ENCODE measurements around the gene EPHB1.
A peak's percentile ranks its signal among the peaks of the same experiment; 100 is the strongest.

The EPHB1 gene

DNA sequence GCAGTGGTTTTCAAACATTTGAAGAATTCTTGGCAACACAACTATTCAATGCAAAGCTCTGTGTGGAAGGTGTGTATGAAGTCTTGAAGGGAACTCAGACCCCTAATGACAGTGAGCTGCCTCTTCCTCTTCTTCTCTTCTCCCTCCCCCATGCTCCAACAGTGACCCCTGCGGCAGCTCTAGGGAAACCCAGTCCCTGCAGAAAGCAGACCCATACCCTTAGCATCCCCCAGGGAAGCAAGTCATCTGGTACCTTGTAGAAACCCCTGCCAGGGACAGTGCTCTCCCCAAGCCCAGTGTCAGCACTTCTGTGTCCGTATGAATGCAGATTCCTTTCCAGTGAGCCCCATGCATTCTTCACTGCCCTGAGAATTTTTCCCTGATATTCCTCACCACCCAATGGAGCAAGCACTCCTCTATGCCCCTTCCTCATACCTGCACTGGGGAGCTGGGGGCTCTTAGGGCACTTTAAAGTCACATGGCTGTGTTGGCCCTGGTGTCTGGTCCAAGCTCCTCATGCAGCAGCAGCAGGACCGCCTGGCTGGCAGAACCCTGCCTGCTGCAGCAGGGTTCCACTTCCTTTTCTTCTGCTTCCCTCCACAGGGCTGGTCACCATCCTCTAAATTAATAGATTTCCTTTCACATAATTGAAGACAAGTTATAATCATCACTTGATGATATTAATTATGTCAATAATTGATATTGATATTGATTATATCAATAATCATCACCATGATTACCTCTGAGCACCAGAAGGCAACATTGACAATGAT lies 442.5 kb downstream of the EPHB1 start:
- DNase-seq, result no peak

DNA sequence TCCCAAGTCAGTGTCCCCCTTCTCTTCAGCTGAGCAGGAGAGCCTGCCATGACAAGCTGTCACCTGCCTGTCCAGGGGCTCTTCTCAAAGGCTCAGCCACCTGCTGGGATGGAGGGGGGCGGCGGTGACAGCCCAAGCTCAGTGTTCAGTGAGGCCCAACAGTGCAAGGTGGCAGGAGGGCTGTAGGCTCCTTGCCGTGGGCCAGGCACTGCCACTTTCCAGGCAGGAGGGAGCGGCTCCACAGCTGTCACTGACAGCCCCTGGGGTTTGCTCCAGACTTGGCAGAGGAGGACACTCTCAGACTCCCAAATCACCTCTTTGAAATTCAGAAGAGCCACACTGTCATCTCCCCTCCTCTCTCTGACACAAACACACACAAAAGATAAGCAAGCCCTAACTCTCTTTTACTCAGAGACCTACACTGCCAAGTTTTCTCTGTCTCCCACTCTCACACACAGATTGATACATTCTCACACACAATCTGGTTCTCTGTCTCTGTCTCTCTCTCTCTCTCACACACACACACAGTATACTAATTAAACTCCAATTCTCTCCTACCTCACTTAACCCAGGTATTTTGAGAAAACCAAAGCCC lies 443.3 kb downstream of the EPHB1 start:
- DNase-seq, result peak; percentile 38

DNA sequence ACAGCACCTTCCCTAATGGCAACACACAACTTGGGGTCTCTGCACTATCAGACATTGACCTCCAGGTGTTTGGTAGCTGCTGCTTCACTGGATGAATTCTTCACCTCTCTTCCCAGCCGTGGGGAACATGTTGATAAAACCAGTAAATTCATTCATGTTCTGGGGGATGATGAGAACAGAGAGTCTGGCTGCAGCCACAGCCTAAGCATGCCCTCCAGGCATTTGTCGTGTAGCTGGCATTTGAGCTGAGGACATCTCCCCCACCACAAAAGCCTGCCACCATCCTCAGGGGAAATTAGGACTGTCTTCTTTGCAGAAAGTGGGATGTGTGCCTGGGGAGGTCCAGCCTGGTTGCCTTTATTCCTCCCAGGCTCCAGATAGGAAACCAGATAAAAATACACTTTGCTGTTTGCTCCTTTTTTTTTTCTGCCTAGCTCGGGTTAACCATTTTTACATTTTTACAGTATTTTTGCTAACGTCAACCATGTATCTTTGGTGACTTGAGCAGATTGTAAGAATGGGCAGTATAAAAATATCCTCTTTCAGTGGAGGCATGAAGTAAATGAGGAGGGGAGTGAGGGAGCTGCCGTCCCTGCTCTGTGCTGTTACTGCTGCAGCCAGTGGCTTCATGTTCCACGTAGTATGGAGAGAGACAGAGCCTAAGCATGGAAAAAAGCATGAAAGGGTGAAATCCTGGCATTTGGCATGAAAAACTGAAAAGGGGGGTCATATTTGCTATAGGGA lies 444.0 kb downstream of the EPHB1 start:
- peak; percentile 30 for DNase-seq

DNA sequence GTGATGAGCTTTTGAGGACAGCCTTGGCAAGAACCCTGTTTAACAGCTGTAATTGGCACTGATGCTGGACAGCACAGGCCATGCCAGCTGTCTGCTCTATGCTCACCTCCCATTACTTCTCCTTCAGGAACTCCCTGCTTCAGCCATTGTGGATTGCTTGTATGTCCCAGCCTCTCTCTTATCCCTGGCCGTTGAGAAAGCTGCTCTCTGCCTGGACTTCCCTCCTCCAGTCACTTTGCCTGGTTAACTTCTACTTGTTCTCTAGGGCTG lies 444.5 kb downstream of the EPHB1 start:
- no peak for DNase-seq

DNA sequence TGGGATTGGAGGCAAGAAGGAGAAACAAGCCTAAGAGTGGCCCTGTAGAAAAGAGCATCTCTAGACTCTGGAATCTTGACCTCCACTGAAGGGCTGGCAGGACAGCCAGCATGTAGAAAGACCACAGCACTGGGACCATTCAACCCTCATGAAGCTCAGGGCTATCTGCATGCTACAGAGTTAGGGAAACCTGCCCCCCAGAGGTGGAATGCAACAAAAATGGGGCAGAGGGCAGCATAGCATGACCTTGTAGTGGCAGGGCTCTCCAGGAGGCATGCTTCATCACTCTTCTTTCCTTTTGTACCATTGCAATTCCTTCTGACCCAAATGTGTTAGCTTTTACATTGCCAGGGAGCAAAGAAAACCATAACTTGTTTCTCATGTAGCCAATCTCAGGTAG lies 445.4 kb downstream of the EPHB1 start:
- DNase-seq, result peak; percentile 9

DNA sequence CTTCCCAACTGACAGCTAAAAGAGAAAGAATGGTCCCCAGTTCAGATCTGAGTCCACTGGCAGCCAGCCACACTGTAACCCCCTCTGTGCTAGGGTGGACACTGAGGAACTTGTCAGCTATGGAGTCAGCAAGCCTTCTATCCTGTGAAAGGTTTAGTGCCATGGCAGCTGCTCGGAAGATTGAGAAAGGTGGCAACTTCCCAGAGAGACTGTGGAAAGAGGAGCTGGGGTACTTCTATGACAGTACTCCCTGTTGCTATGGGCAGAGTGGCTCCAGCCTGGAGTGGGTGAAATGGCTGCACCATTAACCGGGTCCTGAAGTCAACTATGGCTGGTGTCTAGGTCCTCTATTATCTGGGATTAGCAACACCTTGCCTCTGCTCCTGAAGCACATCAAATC lies 447.2 kb downstream of the EPHB1 start:
- no peak for DNase-seq

DNA sequence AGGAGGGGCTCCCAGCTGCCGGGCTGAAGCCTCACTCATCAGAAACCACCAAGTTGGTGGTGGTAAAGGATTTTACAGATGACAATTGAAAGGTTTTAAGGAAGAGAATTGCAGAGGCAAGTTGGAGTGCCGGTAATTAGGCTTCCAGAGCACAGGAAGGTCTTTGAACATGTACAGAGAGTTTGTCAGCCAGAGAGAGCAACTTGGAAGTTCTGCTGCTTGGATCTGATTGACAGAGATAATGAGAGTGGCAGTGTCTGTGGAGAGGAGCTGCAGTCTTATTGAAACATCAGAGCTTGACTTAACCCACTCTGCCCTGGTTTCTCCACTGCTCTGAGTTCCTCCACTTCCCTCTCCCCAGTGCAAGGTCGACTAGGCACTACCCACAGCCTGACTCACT lies 448.6 kb downstream of the EPHB1 start:
- no peak for DNase-seq

DNA sequence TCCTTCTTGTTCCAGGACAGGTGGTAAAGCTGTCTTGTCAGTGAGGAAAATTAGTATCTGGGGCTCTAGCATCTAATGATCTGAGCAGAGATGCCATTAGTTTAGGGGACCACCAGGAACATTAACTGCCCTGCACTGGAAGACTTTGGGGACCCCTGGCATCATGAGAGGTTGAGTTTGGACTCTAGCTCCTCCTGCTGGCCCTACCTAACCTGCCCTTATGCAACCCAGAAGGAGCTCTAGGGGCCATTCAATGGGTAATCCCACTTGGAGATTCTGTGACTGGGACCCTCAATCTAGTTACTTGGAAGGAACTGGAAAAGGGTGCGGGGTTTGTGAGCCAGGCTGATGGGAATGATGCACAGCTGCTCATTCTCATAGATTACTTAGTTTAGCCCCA lies 451.0 kb downstream of the EPHB1 start:
- DNase-seq, result no peak

DNA sequence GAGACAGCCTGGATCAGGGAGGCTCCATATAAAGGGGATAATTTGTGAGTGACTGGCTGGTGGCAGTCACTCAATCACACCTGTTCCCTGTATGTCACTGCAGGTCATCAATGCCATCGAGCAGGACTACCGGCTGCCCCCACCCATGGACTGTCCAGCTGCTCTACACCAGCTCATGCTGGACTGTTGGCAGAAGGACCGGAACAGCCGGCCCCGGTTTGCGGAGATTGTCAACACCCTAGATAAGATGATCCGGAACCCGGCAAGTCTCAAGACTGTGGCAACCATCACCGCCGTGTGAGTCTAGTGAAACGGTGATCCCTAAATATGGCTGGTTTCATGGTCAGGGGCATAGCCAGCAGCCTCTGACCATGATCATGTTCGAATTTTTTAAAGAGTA lies 453.2 kb downstream of the EPHB1 start:
- no peak for DNase-seq

DNA sequence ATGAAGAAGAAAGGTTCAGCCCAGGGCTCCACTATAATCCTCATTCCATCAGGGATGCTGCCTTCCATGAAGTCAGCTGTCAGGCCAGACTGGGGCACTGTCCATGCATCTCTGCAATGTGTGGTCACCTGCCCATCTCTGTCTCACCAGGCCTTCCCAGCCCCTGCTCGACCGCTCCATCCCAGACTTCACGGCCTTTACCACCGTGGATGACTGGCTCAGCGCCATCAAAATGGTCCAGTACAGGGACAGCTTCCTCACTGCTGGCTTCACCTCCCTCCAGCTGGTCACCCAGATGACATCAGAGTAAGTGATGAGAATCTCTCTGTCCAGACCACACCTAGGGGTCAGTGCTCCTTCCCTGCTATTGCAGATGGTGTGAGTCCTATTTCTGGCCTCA lies 454.1 kb downstream of the EPHB1 start:
- no peak for DNase-seq

DNA sequence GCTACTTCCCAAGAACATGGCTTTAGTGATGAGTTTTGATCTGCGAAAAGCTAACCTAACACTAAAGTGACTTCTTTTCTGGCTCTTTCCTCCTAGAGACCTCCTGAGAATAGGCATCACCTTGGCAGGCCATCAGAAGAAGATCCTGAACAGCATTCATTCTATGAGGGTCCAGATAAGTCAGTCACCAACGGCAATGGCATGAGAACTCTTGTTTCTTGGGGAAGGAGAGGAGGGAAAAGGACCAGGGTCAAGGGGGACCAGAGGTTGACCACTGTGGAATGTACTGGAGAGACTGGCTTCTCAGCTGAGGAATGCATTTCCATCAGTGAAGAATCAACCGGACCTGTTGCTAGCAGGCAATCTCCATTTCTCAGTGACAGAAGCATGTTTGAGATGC lies 463.9 kb downstream of the EPHB1 start:
- DNase-seq, result no peak

DNA sequence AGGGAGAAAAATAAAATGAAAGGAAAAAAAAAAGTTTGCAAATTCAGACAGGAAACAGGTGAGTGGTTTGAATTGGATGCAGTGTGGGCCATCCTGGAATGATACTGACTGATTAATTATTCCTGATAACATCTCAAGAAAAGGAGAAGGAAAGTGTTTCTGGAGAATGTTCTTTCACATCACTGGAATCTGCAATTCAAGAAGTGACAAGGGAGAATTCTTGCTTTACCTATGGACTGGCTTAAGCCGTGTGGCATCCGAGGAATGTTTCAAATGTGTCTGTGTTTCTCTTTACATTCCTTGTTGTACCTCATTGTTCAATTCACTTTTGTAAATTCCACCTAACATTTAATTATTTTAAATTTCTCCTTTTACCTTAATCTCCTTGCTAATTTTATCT lies 465.0 kb downstream of the EPHB1 start:
- no peak for DNase-seq

DNA sequence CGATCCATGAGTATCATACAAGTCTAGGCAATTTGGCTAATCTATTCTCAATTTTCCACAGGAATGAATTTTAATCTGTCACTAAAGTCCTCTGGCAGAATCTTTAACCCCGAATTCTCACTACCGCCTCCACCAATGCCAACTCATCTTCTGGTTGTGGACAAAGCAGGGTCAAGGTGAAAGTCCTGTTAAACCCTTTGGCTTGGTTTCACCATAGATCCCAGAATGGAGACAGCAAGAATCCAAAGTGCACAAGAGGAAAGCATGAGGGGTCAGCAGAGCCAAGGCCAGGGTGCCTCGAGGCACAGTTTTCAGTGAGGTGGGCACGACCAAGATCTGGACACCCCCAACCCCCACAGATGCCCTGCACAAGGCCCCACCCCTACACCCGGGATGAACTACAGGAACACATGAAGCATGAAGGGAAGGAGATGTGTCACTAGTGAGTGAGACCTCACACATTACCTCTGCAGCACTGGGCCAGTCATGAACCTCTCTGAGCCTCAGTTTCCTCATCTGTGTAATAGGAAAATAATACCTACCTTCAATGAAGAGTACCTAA lies 466.2 kb downstream of the EPHB1 start:
- no peak for DNase-seq

DNA sequence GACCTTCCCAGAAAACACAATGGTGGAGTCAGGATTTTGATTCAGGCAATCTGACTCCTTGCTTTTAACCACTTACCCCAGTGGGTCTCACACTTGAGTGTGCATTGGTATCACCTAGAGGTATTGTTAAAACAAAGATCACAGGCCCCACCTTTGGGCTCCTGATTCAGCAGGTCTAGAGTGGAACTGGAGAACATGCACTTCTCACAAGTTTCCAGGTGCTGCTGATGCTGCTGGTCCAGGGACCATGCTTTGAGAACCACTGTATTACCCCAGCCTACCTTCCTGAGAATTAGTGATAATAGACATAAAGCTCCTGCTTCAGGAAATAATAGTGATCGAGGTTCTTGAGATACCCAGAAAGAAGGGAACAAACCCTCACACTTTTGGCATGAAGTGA lies 466.9 kb downstream of the EPHB1 start:
- DNase-seq, result no peak

DNA sequence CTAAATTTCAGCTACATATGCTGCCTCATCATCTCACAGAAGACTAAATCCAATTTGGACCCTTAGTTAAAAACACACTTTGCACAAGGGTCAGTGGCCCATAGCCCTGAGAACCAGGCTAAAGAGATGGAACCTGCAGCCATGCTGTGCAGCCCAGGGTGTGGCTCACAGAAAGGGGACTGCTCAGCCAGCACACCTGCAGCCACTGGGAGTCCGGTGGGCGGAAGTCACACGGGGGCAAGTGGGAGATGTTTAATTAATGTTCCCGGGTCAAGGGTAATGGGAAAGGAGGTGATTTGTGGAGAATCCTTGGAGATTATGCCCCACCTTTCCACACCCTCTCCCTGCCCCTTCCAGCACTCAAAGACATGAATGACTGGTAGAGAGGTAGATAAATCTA lies 467.4 kb downstream of the EPHB1 start:
- DNase-seq, result no peak

DNA sequence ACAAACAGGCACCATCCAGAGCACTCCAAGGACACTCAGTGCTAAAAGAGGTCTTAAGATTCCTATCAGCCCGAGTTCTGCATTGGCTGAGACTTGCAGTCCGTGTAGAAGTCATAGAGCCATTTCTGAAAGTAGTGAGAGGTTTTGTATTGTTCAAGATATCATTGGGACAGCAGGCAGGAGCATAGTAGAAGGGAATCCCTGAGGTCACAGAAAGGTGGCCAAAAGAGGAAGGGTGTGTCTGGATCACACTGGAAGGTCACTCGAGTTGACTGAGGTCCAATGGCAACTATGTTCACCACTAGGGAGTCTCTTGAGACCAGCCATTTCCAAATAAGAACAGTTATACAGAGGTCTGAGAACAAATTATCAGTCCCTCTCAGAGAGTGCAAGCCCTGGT lies 468.3 kb downstream of the EPHB1 start:
- DNase-seq, result no peak

DNA sequence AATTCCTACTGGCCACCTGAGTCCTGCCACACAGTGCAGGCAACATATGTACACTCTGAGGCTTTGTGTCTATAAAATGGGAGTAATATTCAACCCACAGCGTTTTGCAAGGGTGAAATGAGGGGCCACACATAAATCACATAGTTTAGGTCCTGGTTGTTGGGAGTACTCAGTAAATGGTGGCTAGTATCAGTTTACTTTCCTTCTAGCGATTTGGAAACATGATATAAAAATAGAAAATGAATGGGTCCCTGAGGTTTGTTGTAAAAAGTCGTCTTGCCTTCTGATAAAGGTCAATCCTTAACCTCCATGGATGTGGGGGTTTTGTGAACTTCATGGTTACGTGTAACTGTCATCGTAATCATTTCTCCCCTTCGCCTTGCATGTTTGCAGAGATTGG lies 472.4 kb downstream of the EPHB1 start:
- no peak for DNase-seq

DNA sequence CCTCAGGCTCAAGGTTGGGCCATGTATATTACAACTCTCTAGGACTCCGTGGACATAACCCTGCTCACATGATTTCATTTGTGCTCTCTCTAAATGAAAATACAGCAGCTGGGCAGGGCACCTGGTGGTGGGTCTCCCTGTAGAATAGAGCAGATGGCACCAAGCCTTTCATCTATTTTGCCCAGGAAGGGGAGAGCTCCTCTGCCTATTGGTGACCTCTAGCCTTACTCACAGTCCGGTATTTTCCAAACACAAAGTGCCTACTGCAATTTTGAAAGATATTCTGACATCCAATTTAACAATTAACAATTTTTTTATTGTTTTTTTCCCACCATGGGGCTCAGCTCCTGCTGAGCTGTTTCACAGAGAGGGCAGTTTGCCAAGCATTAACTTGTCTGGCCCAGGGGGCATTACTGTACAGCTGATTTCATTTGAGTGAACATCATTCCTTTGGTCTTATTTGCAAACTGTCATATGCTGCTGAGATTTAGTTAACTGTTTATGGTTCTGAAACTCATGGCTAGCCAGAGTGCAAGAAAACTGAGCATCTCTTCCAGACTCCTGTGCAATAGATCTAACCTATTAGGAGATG lies 474.0 kb downstream of the EPHB1 start:
- peak; percentile 93 for DNase-seq

DNA sequence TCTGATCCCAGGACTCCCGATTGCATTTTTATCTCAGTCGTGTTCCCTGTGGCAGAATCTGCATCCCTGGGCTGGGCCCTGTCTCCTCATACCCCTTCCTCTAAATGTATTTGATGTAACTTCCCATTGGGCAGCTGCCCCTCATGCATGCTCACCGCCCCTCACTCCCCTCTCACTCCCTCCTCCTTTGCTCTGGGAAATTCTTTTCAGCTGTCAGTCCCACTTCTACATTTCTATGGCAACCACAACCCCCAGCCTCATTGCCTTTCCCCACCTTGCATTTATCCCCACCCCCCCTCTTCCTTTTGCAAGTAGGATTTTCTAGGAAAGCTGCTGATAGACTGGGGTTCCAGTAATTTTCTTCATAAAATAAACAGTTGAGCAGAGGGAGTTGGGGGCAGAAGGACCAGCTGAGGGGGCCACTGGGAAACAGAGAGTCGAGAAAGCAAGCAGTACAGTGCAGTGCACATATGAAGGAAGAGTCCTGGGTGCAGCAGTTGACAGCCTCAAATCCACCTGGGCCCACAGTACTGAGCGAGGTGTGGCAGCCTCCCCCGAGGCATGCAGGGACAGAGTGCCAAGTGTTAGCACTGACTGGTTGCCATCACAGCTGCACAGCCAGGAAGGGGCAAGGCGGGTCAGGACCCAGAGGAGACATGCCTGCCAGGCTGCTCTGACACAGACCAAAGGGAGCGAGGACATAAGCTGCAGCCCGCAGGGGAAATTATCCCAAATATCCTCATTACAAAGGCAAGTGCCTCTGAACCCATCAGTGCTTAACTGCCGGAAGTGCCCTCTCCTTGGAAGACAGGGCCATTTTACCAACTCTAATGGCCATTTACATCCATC lies 476.3 kb downstream of the EPHB1 start:
- peak; percentile 28 for DNase-seq

DNA sequence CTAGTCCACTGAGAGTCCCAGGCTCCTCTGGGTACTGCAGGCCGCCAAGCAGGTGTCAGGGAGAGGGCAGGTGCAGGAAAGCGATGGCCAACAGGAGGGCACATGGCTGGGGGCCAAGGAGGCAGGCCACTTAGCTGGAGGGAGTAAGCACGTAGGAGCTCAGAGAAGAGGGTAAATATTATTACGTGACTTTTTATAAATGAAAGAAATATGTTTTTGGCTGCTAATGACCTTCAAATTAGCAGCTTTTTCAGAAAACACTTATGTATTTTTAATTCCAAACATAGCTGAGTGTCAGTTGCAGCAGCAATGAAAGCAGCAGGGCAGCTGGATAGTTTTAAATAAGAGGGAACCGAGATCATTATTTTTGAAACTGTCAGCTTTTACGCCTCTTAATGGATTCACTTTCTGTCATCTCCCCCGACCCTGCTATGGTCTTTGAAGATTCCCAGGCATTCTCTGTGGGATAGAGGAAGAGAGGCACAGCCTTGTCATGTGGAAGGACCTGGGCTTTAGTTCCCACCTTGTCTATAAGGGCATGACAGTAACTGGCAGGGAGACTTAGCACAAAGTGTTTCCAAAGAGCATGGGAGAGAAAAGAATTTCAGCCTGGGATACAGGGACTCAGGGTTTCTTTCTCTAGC lies 477.1 kb downstream of the EPHB1 start:
- DNase-seq, result no peak

DNA sequence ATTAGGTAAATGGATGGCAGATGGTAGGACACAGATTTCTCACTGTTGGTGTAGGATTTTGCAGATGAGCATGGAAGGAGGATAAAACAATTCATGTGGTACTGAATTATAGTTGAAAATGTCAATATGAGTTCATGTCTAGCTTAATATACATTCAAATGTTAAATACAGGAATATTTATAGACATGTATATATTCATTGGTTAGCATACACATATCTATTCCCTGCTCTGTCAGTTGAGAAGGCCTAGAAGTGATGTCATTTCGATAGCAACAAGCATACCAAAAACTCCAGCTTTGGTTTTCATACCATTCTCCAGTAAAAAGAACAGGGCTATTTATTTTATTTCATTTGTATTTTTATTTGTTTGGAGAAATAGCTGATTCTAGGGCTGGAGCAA lies 497.1 kb downstream of the EPHB1 start:
- no peak for DNase-seq

DNA sequence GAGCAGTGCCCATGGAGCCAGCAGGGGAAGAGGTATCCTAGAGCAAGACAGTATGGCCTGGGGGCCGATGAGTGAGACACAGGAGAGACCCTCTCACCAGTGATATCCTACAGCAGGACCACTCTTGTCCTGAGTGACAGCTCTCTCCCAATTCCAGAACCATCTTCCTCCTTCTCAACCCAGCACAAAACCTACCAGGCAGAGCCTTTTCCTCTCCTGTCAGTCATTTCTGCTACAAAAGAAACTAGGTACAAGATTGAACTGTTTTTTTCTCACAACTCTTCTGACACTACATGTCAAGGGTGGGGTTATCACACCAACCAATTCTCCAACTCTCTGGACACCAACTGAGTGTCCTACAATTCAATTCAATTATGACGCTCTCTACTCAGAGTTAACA lies 506.6 kb downstream of the EPHB1 start:
- DNase-seq, result no peak
